AG09309 (cell line): Measurements from ENCODE around the gene SAMD15.
"Not testable (repeated sequence)": the region's sequence is repeated elsewhere in the genome, so short reads cannot be mapped to it uniquely, and the experiment has no call there.

Source experiments
- DNase-seq: peaks from one replicate; pipeline ENCODE4 v3.0.0-alpha.2; 2010; ENCODE audit warnings: low read depth
- H3K4me3 ChIP-seq: 2 replicates; pipeline ENCODE4 v1.5.1; 2011; ENCODE audit warnings: mild to moderate bottlenecking, low read depth, low read length, moderate library complexity; ENCODE audit not compliant: control insufficient read depth
- TF ChIP-seq, protein P1 (sequence below): IDR thresholded peaks from 2 replicates; pipeline ENCODE4 v1.5.1; 2011; ENCODE audit warnings: mild to moderate bottlenecking, low read depth, low read length, inconsistent platforms; ENCODE audit not compliant: insufficient read depth, control insufficient read depth; ENCODE audit errors: missing control alignments

The SAMD15 gene

GRCh38 chr14:77403768-77404167, 26.6 kb downstream of the SAMD15 start:
- H3K4me3 ChIP-seq: no peak overlapping the region
- no peak for DNase-seq
- TF ChIP-seq, protein P1, sequence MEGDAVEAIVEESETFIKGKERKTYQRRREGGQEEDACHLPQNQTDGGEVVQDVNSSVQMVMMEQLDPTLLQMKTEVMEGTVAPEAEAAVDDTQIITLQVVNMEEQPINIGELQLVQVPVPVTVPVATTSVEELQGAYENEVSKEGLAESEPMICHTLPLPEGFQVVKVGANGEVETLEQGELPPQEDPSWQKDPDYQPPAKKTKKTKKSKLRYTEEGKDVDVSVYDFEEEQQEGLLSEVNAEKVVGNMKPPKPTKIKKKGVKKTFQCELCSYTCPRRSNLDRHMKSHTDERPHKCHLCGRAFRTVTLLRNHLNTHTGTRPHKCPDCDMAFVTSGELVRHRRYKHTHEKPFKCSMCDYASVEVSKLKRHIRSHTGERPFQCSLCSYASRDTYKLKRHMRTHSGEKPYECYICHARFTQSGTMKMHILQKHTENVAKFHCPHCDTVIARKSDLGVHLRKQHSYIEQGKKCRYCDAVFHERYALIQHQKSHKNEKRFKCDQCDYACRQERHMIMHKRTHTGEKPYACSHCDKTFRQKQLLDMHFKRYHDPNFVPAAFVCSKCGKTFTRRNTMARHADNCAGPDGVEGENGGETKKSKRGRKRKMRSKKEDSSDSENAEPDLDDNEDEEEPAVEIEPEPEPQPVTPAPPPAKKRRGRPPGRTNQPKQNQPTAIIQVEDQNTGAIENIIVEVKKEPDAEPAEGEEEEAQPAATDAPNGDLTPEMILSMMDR: no peak

- no peak overlapping the region for H3K4me3 ChIP-seq
- TF ChIP-seq, protein P1: no peak
- no peak for DNase-seq
Measured at GRCh38 chr14:77406086-77406485, 28.9 kb downstream of the SAMD15 start.

DNA sequence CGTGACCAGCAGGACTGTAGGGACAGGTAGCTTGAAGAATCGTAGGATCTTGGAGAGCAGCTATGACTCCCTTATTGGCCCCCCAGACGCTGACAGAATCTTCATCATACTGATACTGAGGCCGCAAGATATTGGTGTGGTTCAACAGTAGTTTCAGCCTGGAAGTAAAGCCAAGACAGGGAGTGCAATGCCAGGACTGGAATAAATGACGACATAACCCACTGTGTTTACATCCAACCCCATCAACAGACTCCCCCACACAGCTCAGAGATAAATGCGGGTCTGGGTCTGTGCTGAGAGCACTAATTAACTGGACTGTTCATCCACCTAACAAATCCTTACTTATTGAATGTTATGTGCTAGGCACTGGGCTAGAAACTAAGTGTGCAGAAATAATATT, 29.5 kb downstream of the SAMD15 start:
- H3K4me3 ChIP-seq: no peak overlapping the region
- no peak for DNase-seq
- TF ChIP-seq, protein P1: no peak

GRCh38 chr14:77407158-77407557, 30.0 kb downstream of the SAMD15 start:
- peak; percentile 4 for DNase-seq
- TF ChIP-seq, protein P1: no peak
- H3K4me3 ChIP-seq: no peak overlapping the region

- TF ChIP-seq, protein P1: peak; percentile 33
- DNase-seq: no peak
- H3K4me3 ChIP-seq: no peak overlapping the region
Measured at GRCh38 chr14:77409131-77409533, 32.0 kb downstream of the SAMD15 start.

GRCh38 chr14:77415403-77416030, 38.3 kb downstream of the SAMD15 start:
- not testable (repeated sequence) for DNase-seq, H3K4me3 ChIP-seq

- H3K4me3 ChIP-seq, DNase-seq: not testable (repeated sequence)
Measured at GRCh38 chr14:77416098-77416497, 38.9 kb downstream of the SAMD15 start.

DNA sequence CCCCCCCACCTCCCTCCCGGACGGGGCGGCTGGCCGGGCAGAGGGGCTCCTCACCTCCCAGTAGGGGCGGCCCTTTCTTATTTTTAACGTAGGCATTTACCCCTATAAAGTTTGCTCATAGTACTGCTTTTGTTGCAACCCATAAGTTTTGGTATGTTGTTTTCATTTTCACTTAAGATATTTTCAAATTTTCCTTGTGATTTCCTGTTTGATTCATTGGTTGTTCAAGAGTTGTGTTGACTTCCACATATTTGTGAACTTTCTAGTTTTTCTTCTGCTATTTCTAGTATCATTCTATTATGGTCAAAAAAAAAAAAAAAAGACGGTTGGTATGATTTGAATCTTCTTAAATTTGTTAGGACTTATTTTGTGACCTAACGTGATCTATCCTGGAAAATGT, 39.7 kb downstream of the SAMD15 start:
- TF ChIP-seq, protein P1: no peak
- no peak for DNase-seq

More for the DNA sequence above, 39.7 kb downstream of the SAMD15 start:
- H3K4me3 ChIP-seq: no peak overlapping the region
